Stimulated activated CD4-positive, alpha-beta T cell treated with anti-CD3 and anti-CD28 coated beads, TNF-alpha, amount 100 ng/mL, for 1 hour (primary cell): ENCODE data around the gene ADARB2.

Experiments
- DNase-seq, 3 donors: peaks; one replicate each; pipeline ENCODE4 v3.0.0-alpha.2; 2020; ENCODE audit warnings: low read depth in 3 of 3, low spot score in 1 of 3

Gene ADARB2

GRCh38 chr10:1216574-1217236 is 520.6 kb downstream of the ADARB2 start:
- DNase-seq: no peak

- no peak for DNase-seq
Observed at GRCh38 chr10:1215862-1216573, 521.3 kb downstream of the ADARB2 start.

- DNase-seq: no peak
Observed at GRCh38 chr10:1214882-1215540, 522.3 kb downstream of the ADARB2 start.

GRCh38 chr10:1214071-1214675 is 523.2 kb downstream of the ADARB2 start:
- no peak for DNase-seq

GRCh38 chr10:1213252-1214070 is 523.9 kb downstream of the ADARB2 start:
- no peak for DNase-seq

GRCh38 chr10:1212571-1213141 is 524.7 kb downstream of the ADARB2 start:
- DNase-seq: no peak

- no peak for DNase-seq
Observed at GRCh38 chr10:1211844-1212570, 525.3 kb downstream of the ADARB2 start.

GRCh38 chr10:1210667-1211066 is 526.7 kb downstream of the ADARB2 start:
- DNase-seq: no peak

GRCh38 chr10:1209355-1209979 is 527.9 kb downstream of the ADARB2 start:
- DNase-seq: no peak

GRCh38 chr10:1208366-1209311 is 528.7 kb downstream of the ADARB2 start:
- DNase-seq: no peak

- no peak for DNase-seq
Observed at GRCh38 chr10:1206601-1207000, 530.7 kb downstream of the ADARB2 start.

- DNase-seq: no peak
Observed at GRCh38 chr10:1206101-1206500, 531.2 kb downstream of the ADARB2 start.

GRCh38 chr10:1205450-1206030 is 531.8 kb downstream of the ADARB2 start:
- DNase-seq: no peak

- DNase-seq: no peak
Observed at GRCh38 chr10:1204434-1205326, 532.6 kb downstream of the ADARB2 start.

- no peak for DNase-seq
Observed at GRCh38 chr10:1203704-1204103, 533.6 kb downstream of the ADARB2 start.

- no peak for DNase-seq
Observed at GRCh38 chr10:1203216-1203615, 534.1 kb downstream of the ADARB2 start.

- no peak for DNase-seq
Observed at GRCh38 chr10:1202343-1202742, 535.0 kb downstream of the ADARB2 start.
